Stimulated activated CD4-positive, alpha-beta T cell treated with anti-CD3 and anti-CD28 coated beads, Interleukin-2, amount 100 ng/mL, for 48 hours (primary cell): ENCODE measurements around the gene ALG5.

ENCODE experiments used
- DNase-seq, 2 donors: peaks; one replicate each; pipeline ENCODE4 v3.0.0-alpha.2; 2020

ALG5 gene

DNA sequence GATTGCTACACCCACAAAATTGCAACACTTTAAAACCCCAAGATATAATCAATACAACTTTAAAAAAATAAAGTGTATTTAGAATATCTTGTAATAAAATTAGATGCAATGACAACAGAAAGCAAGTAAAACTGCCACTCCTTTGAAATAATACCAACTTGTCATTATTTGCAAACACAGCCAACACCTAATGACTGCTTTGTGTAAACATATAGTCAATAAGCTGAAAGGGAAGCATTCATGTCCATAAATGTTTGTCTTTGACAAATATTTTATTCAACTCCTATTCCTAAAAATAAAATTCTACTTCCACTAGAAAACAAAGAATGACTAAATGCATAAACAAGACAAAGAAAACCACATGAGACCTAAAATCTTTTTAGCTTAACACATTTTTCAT is 85.7 kb downstream of the ALG5 start:
- DNase-seq, result no peak

DNA sequence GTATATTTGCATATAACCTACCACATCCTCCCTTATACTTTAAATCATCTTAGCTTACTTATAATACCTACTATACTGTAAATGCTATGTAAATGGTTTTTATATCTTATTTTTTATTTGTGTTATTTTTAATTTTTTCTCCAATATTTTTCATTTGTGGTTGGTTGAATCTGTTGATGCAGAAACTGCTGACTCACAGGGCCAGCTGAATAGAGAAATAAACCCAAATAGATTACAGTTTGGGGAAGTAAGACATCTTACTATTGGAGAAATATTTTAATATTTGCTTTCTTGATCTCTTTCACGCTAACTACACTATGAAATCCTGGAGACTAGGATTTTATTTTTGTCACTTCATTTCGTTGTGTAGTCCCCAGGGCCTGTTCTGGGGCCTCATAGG is 86.2 kb downstream of the ALG5 start:
- no peak for DNase-seq

DNA sequence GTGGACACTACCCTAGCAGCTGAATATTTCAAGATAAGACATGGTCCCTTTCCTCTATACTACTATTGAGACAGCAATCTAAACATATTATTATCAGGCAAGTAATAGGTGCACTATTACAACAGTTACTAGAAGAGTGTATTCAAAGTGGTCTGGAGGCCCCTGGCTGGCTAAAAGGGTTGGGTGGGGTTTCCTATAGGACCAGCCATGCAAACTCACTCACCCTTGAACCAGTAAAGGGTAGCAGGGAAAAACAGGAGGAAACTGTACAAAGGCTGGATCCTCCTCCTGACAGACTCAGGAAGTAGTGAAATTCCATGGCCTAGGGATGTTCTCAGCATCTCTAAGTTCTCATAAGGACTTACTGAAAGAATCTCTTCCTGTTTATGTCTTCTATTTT is 86.8 kb downstream of the ALG5 start:
- no peak for DNase-seq

DNA sequence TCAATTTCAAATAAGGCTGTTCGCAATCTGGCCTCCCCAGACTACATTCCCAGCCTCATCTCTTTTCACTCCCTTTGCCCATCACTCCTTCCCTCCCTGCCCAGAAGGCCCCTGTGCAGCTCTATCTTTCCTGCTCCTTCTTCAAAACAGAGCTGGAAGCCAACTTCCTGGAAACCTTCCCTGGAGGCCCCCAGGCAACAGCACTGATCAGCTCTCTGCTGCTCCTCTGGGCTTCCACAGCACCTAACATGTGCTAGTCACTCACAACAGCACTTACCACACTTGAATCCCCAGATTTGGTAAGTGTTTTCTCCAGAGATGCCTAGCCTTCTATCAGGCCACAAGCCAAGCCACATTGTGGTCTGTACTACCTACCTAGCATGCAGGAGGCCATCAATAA is 88.6 kb downstream of the ALG5 start:
- DNase-seq, result no peak

DNA sequence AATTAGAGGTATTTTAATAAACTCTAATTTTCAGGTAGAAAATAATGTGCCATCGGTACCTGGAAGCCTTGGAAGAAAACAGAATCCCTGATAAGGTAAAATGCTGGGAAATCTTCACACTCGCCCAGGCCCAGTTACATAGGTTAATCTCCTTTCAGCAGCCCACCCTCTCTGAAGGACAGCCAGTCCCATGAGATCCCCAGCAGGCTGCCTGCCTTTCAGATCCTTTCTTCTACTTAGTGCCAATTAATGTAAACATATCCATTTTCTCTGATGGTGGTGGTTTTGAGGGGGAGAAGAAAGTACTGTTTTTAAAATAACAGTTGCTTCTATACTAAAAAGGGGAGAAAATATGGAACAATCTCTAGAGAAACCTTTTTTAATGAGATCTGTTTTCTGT is 91.3 kb downstream of the ALG5 start:
- no peak for DNase-seq

DNA sequence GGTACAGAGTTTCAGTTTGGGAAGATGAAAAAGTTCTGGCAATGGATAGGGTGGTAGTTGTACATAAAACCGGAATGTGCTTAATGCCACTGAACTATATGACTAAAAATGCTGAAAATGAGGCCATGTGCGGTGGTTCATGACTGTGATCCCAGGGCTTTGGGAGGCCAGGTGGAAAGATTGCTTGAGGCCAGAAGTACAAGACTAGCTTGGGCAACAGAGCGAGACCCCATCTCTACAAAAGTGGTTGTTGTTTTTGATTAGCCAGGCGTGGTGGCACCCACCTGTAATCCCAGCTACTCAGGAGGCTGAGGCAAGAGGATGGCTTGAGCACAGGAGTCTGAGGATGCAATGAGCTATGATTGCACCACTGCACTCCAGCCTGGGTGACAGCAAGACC is 91.9 kb downstream of the ALG5 start:
- no peak for DNase-seq

DNA sequence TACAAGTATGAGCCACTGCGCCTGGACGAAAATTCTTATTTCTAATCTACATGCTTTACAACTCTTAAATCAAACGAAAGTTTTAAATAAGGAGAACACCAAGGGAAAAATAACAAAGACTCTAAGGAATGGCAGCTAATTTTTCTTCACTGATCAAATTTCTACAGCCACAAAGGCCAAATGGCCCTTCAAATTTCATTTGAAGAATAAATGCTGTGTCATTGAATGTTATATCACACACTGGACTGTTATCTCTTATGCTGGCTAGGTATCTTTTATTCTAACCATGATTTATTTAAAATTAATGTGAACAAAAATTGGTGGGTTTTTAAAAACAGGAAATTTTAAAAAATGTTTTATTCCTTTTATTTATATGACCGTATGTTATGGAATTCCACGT is 93.2 kb downstream of the ALG5 start:
- DNase-seq, result no peak

DNA sequence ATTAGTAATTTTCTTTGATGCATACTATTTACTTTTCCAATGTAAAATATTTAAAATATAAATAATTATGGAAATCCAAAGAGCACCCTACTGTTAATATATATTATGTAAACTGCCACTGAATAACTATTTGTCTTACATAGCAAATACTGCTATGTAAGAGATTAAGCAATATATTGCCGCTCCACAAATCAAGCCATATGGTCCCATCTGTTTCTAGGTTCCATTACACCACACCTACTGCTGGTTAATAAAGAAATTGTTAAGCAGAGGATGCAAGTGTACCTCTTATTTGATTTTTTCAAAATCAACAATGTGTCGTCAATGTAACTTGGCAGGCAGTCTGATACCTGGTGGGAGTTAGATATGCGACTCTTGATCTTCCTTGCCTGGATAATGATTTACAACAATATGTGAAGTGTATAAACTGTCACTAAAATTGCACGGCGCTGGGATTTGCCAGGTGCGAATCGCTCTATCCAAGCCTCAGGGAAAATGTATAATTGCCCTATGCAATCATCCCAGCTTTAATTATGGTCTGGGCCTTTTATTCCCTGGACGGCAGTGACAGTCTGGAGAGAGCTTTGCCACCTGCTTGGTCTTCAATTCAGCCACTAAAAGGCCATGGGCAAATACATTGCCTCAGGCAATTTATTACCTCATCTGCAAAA is 95.1 kb downstream of the ALG5 start:
- DNase-seq, result no peak
